HepG2 (cell line): ENCODE results near the gene NUP214. TPM values are rescaled to one million over a fixed set of nuclear protein-coding genes. Genes with fewer than 3 reads are reported as not detected.

ENCODE experiments used
- ATF3 ChIP-seq: sonication (generic); formaldehyde crosslinking; IDR thresholded peaks from 2 replicates; pipeline ENCODE4 v1.4.0; 2020; ENCODE audit warnings: missing genetic modification reagents
- CREB1 ChIP-seq, 2 experiments: fragments of 450-650 bp in 1 of 2; IDR thresholded peaks; 2 replicates each; pipeline ENCODE4 v1.6.1; 2016 to 2017; ENCODE audit warnings: control low read depth in 1 of 2, mild to moderate bottlenecking in 1 of 2, missing compliant biosample characterization in 1 of 2, missing genetic modification characterization in 1 of 2
- HOXA9 ChIP-seq: sonication (generic); formaldehyde crosslinking; IDR thresholded peaks from 2 replicates; pipeline ENCODE4 v1.8.1; 2022; ENCODE audit warnings: missing genetic modification reagents, mild to moderate bottlenecking, moderate library complexity, borderline replicate concordance
- PAXIP1 ChIP-seq: sonication (generic); formaldehyde crosslinking; conservative IDR thresholded peaks from 2 replicates; pipeline ENCODE4 v1.4.0; 2020; ENCODE audit warnings: mild to moderate bottlenecking, missing genetic modification reagents, moderate library complexity
- PITX1 ChIP-seq: sonication (generic); formaldehyde crosslinking; IDR thresholded peaks from 2 replicates; pipeline ENCODE4 v1.5.1; 2020; ENCODE audit warnings: mild to moderate bottlenecking, missing genetic modification reagents
- YEATS2 ChIP-seq: sonication (generic); formaldehyde crosslinking; IDR thresholded peaks from 2 replicates; pipeline ENCODE4 v1.4.0; 2020; ENCODE audit warnings: missing genetic modification reagents, borderline replicate concordance
- ZBTB14 ChIP-seq: sonication (generic); formaldehyde crosslinking; IDR thresholded peaks from 2 replicates; pipeline ENCODE4 v1.4.0; 2020; ENCODE audit warnings: missing genetic modification reagents
- ZNF326 ChIP-seq: sonication (generic); formaldehyde crosslinking; IDR thresholded peaks from 2 replicates; pipeline ENCODE4 v1.4.0; 2020; ENCODE audit warnings: missing genetic modification reagents, borderline replicate concordance
- ZNF644 ChIP-seq: IDR thresholded peaks from 2 replicates; pipeline ENCODE4 v1.6.1; 2016; ENCODE audit warnings: low read depth
- ZNF703 ChIP-seq: sonication (generic); formaldehyde crosslinking; IDR thresholded peaks from 2 replicates; pipeline ENCODE4 v1.5.1; 2020; ENCODE audit warnings: missing genetic modification reagents, mild to moderate bottlenecking, moderate library complexity, borderline replicate concordance
- polyA plus RNA-seq, 8 experiments: library from polyadenylated mRNA; depleted of rRNA in 3 of 8; stranded (reverse) in 7 of 8; unstranded in 1 of 8; fragments of >200 nt; fragmentation: Illumina TruSeq in 4 of 8; extraction: Trizol in 4 of 8; gene quantifications; 2 replicates each; pipeline versions ENCODE4 v1.2.1 to v1.2.3, GENCODE V29; 2011 to 2016; ENCODE audit warnings: low read depth in 4 of 8, missing spikeins in 1 of 8, mixed read lengths in 1 of 8; ENCODE audit not compliant: insufficient read depth in 1 of 8
- total RNA-seq, 5 experiments: library from RNA; depleted of rRNA; stranded (reverse); fragments of >200 nt; fragmentation: Illumina TruSeq; extraction: Trizol; gene quantifications; 2 replicates each; pipeline ENCODE4 v1.2.3, GENCODE V29; 2016; ENCODE audit warnings: low read depth in 1 of 5
- TF ChIP-seq, protein P1 (sequence below): IDR thresholded peaks from 2 replicates; pipeline ENCODE4 v1.6.1; 2012; ENCODE audit warnings: low read length, improper control_type of control experiment
- TF ChIP-seq, protein P2 (sequence below): sonication (generic); formaldehyde crosslinking; IDR thresholded peaks from 2 replicates; pipeline ENCODE4 v1.8.1; 2023; ENCODE audit warnings: missing genetic modification reagents, mild to moderate bottlenecking, borderline replicate concordance

The NUP214 gene
- total and polyA plus RNA-seq, 2 of the 13 experiments (the other 11 are each of a cell fraction or from before 2014, with no cell fraction given) = 8.4 to 16.0 TPM

- TF ChIP-seq PAXIP1 (CRISPR knock-in tag) (peak; percentile 24; the same call in 1 of the 2 replicates), ZNF703 (CRISPR knock-in tag) (no peak), PITX1 (CRISPR knock-in tag) (peak; percentile 59; the same call in 1 of the 2 replicates), ZNF326 (CRISPR knock-in tag) (no peak), HOXA9 (no peak), CREB1 (IDR thresholded peaks at IDR 0.05) (no peak), CREB1 (CRISPR knock-in tag; IDR thresholded peaks at IDR 0.05) (no peak), ATF3 (CRISPR knock-in tag) (no peak), ZNF644 (CRISPR knock-in tag) (no peak), ZBTB14 (no peak), YEATS2 (CRISPR knock-in tag) (no peak)
- TF ChIP-seq, protein P1, sequence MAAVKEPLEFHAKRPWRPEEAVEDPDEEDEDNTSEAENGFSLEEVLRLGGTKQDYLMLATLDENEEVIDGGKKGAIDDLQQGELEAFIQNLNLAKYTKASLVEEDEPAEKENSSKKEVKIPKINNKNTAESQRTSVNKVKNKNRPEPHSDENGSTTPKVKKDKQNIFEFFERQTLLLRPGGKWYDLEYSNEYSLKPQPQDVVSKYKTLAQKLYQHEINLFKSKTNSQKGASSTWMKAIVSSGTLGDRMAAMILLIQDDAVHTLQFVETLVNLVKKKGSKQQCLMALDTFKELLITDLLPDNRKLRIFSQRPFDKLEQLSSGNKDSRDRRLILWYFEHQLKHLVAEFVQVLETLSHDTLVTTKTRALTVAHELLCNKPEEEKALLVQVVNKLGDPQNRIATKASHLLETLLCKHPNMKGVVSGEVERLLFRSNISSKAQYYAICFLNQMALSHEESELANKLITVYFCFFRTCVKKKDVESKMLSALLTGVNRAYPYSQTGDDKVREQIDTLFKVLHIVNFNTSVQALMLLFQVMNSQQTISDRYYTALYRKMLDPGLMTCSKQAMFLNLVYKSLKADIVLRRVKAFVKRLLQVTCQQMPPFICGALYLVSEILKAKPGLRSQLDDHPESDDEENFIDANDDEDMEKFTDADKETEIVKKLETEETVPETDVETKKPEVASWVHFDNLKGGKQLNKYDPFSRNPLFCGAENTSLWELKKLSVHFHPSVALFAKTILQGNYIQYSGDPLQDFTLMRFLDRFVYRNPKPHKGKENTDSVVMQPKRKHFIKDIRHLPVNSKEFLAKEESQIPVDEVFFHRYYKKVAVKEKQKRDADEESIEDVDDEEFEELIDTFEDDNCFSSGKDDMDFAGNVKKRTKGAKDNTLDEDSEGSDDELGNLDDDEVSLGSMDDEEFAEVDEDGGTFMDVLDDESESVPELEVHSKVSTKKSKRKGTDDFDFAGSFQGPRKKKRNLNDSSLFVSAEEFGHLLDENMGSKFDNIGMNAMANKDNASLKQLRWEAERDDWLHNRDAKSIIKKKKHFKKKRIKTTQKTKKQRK = no peak
- TF ChIP-seq, protein P2, sequence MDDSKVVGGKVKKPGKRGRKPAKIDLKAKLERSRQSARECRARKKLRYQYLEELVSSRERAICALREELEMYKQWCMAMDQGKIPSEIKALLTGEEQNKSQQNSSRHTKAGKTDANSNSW (CRISPR knock-in tag) = no peak
Measured at GRCh38 chr9:131121346-131121745, 4.0 kb upstream of the NUP214 start (continued).
